K562 (cell line): ENCODE measurements around the gene ARHGEF7. TPM values are rescaled to one million over a fixed set of nuclear protein-coding genes. Genes with fewer than 3 reads are reported as not detected.

Source experiments
- ATAC-seq: fragments of 200-7000 bp; cut with Tn5 transposase; 3 replicates; pipeline ENCODE4 v1.9.1; 2020; ENCODE audit warnings: moderate library complexity
- BruUV-seq: library from RNA; stranded (reverse); fragments of 400-500 nt; replicated peaks from 2 replicates; lab custom pipeline; 2021; lab: Mats Ljungman, UMichigan
- CTCF ChIA-PET: fragments of 300-600 bp; formaldehyde crosslinking; extraction: SDS; loops from one replicate; lab custom pipeline; 2021; ENCODE audit warnings: low intra/inter-chr PET ratio; lab: Yijun Ruan, JAX
- POLR2A ChIA-PET: fragments of 300-600, 350-650 bp; sonication (Branson Sonifier 250); formaldehyde crosslinking; extraction: SDS; loops from one replicate; lab custom pipeline; 2021; ENCODE audit warnings: antibody characterized with exemption, inconsistent platforms; lab: Yijun Ruan, JAX
- DNase-seq, 4 experiments: peaks; one replicate each; pipeline versions ENCODE4 v3.0.0 to v3.0.0-alpha.2; 2011 to 2018; ENCODE audit warnings: low spot score in 3 of 4, mixed read lengths in 3 of 4; ENCODE audit errors: extremely low read depth in 1 of 4
- FAIRE-seq: peaks from 2 replicates; lab custom pipeline; 2011; peaks lifted over from hg19 to GRCh38; lab: Jason Lieb, UNC
- H2AFZ ChIP-seq: 2 replicates; pipeline ENCODE4 v1.6.0; 2011; ENCODE audit warnings: low read depth, low read length, control low read depth, inconsistent platforms
- H3K27ac ChIP-seq: fragments of 200-600 bp; 3 replicates; pipeline ENCODE4 v1.8.0; 2011; ENCODE audit warnings: low read depth, mild to moderate bottlenecking, control low read depth, inconsistent platforms, low read length, moderate library complexity, mixed read lengths; ENCODE audit errors: extremely low read depth
- H3K27me3 ChIP-seq, 2 experiments: fragments of 300-600 bp in 1 of 2; 2 replicates in 1 of 2; 3 replicates in 1 of 2; pipeline versions ENCODE4 v1.6.0 to v1.8.0; 2011; ENCODE audit warnings: inconsistent platforms in 2 of 2, low read length in 2 of 2, mild to moderate bottlenecking in 1 of 2, mixed read lengths in 1 of 2, moderate library complexity in 1 of 2; ENCODE audit not compliant: control insufficient read depth in 2 of 2, insufficient read depth in 2 of 2
- H3K36me3 ChIP-seq: fragments of 300-600 bp; 3 replicates; pipeline ENCODE4 v1.8.0; 2011; ENCODE audit warnings: mild to moderate bottlenecking, low read length, inconsistent platforms; ENCODE audit not compliant: control insufficient read depth, insufficient read depth
- H3K4me1 ChIP-seq, 2 experiments: fragments of 200-600 bp in 1 of 2; replicated peaks in 1 of 2; 2 replicates in 1 of 2; 3 replicates in 1 of 2; pipeline versions ENCODE4 v1.5.1 to v1.8.0; 2011; ENCODE audit warnings: inconsistent platforms in 2 of 2, low read length in 2 of 2, mild to moderate bottlenecking in 1 of 2, mixed read lengths in 1 of 2, moderate library complexity in 1 of 2; ENCODE audit not compliant: control insufficient read depth in 2 of 2, insufficient read depth in 2 of 2
- H3K4me2 ChIP-seq: 2 replicates; pipeline ENCODE4 v1.6.1; 2011; ENCODE audit warnings: low read length, control low read depth, inconsistent platforms, mixed read lengths; ENCODE audit not compliant: insufficient read depth
- H3K4me3 ChIP-seq: fragments of 200-600 bp; sonication (generic), shearing (Covaris generic); 2 replicates; pipeline ENCODE4 v1.5.1; 2016; ENCODE audit warnings: control low read depth, inconsistent platforms
- H3K79me2 ChIP-seq: fragments of 200-600 bp; 3 replicates; pipeline ENCODE4 v1.8.0; 2011; ENCODE audit warnings: low read length, inconsistent platforms; ENCODE audit not compliant: control insufficient read depth, insufficient read depth
- H3K9ac ChIP-seq, 2 experiments: 2 replicates each; pipeline versions ENCODE4 v1.6.0 to v1.6.1; 2011; ENCODE audit warnings: low read depth in 2 of 2, low read length in 2 of 2, control low read depth in 1 of 2, inconsistent platforms in 1 of 2, mild to moderate bottlenecking in 1 of 2, mixed read lengths in 1 of 2; ENCODE audit not compliant: insufficient read depth in 1 of 2
- H3K9me1 ChIP-seq: one replicate; pipeline ENCODE4 v1.6.0; 2011; ENCODE audit warnings: inconsistent platforms, mild to moderate bottlenecking, low read length, moderate library complexity; ENCODE audit not compliant: control insufficient read depth, insufficient read depth
- H3K9me3 ChIP-seq: replicated peaks from 2 replicates; pipeline ENCODE4 v1.5.1; 2011; ENCODE audit warnings: low read depth, low read length, inconsistent platforms; ENCODE audit not compliant: control insufficient read depth, insufficient read depth
- H4K20me1 ChIP-seq: replicated peaks from 2 replicates; pipeline ENCODE4 v1.6.1; 2011; ENCODE audit warnings: low read length, inconsistent platforms, mixed read lengths; ENCODE audit not compliant: control insufficient read depth, insufficient read depth
- GTF2B ChIP-seq: IDR thresholded peaks from 2 replicates; pipeline ENCODE4 v1.6.1; 2011; ENCODE audit not compliant: insufficient read length; ENCODE audit errors: extremely low read depth
- MAFK ChIP-seq: IDR thresholded peaks from 2 replicates; pipeline ENCODE4 v1.6.1; 2011; ENCODE audit warnings: low read length, improper control_type of control experiment
- NEUROD1 ChIP-seq: fragments of 150-350 bp; IDR thresholded peaks from 2 replicates; pipeline ENCODE4 v1.6.1; 2014; ENCODE audit warnings: borderline replicate concordance, low read length, low read depth; ENCODE audit not compliant: partially characterized antibody
- POU5F1 ChIP-seq: fragments of 150-350 bp; IDR thresholded peaks from 2 replicates; pipeline ENCODE4 v1.6.1; 2014; ENCODE audit warnings: borderline replicate concordance, low read length, low read depth, mild to moderate bottlenecking; ENCODE audit not compliant: partially characterized antibody
- RBM25 ChIP-seq: fragments of 200-400 bp; formaldehyde crosslinking; IDR thresholded peaks from 2 replicates; pipeline ENCODE4 v1.6.1; 2018; ENCODE audit warnings: low read length, low read depth, moderate library complexity; ENCODE audit not compliant: severe bottlenecking
- RNF219 ChIP-seq: fragments of 250-450 bp; sonication (Bioruptor Pico); IDR thresholded peaks from 2 replicates; pipeline ENCODE4 v1.5.0; 2022; ENCODE audit warnings: mild to moderate bottlenecking
- ZBTB11 ChIP-seq, 3 experiments: fragments of 200-800 bp in 1 of 3; fragments of 250-450 bp in 1 of 3; fragments of 450-650 bp in 1 of 3; sonication (Bioruptor Pico) in 1 of 3; sonication (Bioruptor generic) in 1 of 3; formaldehyde crosslinking in 1 of 3; IDR thresholded peaks; 2 replicates each; pipeline versions ENCODE4 v1.6.1 to v1.8.0; 2016 to 2022; ENCODE audit warnings: mild to moderate bottlenecking in 2 of 3, missing genetic modification characterization in 2 of 3, missing compliant biosample characterization in 1 of 3, moderate library complexity in 1 of 3
- ZBTB12 ChIP-seq: fragments of 250-450 bp; sonication (Bioruptor Pico); IDR thresholded peaks from 2 replicates; pipeline ENCODE4 v1.4.0; 2020
- WGBS: fragments of 100-300 bp; shearing (Covaris generic); methylation state at CpG from one replicate; pipeline ENCODE4 v1.1.6; 2016; ENCODE audit warnings: low coverage, mixed read lengths; ENCODE audit not compliant: insufficient coverage; ENCODE audit errors: missing lambda C conversion rate; 5-methylcytosine and 5-hydroxymethylcytosine counted together
- in situ Hi-C: fragments of 300-500 bp; cut with MboI; formaldehyde crosslinking; loops from 4 replicates; pipeline ENCODE4 v1.15.0; 2018; ENCODE audit warnings: inconsistent platforms, mixed read lengths
- intact Hi-C: fragments of 100-400 bp; cut with micrococcal nuclease; formaldehyde crosslinking; loops from 2 replicates; pipeline ENCODE4 v1.14.2; 2022
- polyA plus RNA-seq, 8 experiments: library from polyadenylated mRNA; depleted of rRNA in 4 of 8; stranded (reverse) in 5 of 8; unstranded in 3 of 8; fragments of >200 nt; fragmentation: Nextera tagmentation in 2 of 8; fragmentation: Illumina TruSeq in 1 of 8; extraction: Ambion mirVana in 2 of 8; extraction: Trizol in 1 of 8; gene quantifications; 2 replicates each; pipeline versions ENCODE4 v1.2.1 to v1.2.3, GENCODE V29; 2011 to 2014; ENCODE audit warnings: inconsistent platforms in 1 of 8, missing spikeins in 1 of 8
- total RNA-seq, 7 experiments: library from RNA; depleted of rRNA in 6 of 7; stranded (reverse); fragments of >200 nt in 6 of 7; fragmentation: Illumina TruSeq in 2 of 7; extraction: Trizol in 2 of 7; gene quantifications; 2 replicates each; pipeline versions ENCODE4 v1.2.1 to v1.2.3, GENCODE V29; 2011 to 2021; ENCODE audit warnings: low replicate concordance in 1 of 7

The ARHGEF7 gene
- total and polyA plus RNA-seq, 9 of the 15 experiments (the other 6 are each of a cell fraction or from before 2014, with no cell fraction given) = 2.1 to 26.8 (median 17.5) TPM

GRCh38 chr13:111251646-111252445, 136.7 kb downstream of the ARHGEF7 start (continued):
- TF ChIP-seq ZBTB11 (CRISPR knock-in tag; IDR thresholded peaks at IDR 0.05) = no peak

GRCh38 chr13:111252446-111253364, 137.6 kb downstream of the ARHGEF7 start:
- no peak overlapping the region for H3K4me2 ChIP-seq
- H3K36me3 ChIP-seq = peaks cover 17% of the 10 kb centered on the region; the same call in 2 of the 3 replicates
- no peak overlapping the region for H3K27ac ChIP-seq
- H2AFZ ChIP-seq = no peak overlapping the region
- H3K9me1 ChIP-seq = no peaks in the 10 kb centered on the region
- FAIRE-seq (no peak), DNase-seq (no peak), ATAC-seq (no peak)
- H4K20me1 ChIP-seq = no peaks in the 10 kb centered on the region
- intact Hi-C loops = no loop called here
- no peaks in the 10 kb centered on the region for H3K79me2 ChIP-seq
- no TSS peak for BruUV-seq
- no peaks in the 10 kb centered on the region for H3K27me3 ChIP-seq
- H3K9ac ChIP-seq = no peak overlapping the region
- in situ Hi-C loops = no loop called here
- no peaks in the 10 kb centered on the region; the same call in 1 of the 2 replicates for H3K9me3 ChIP-seq
- ChIA-PET CTCF (no interaction called here), POLR2A (no interaction called here)
- 78% methylated on average over 4 of the region's 6 CpGs for WGBS
- H3K4me1 ChIP-seq = no peaks in the 10 kb centered on the region
- no peak overlapping the region for H3K4me3 ChIP-seq
- TF ChIP-seq GTF2B (no peak), ZBTB12 (CRISPR knock-in tag) (no peak), MAFK (no peak), POU5F1 (no peak), NEUROD1 (no peak), RBM25 (no peak), RNF219 (no peak)
